GM18870 (cell line): Measurements from ENCODE around the gene UQCRQ.

Source experiments
- ATAC-seq: cut with Tn5 transposase; IDR thresholded peaks from one replicate; pipeline ENCODE4 v1.9.1; 2021; ENCODE audit warnings: moderate library complexity; ENCODE audit not compliant: unreplicated experiment

The UQCRQ gene

GRCh38 chr5:132901730-132902129 is 35.3 kb downstream of the UQCRQ start:
- no peak for ATAC-seq

DNA sequence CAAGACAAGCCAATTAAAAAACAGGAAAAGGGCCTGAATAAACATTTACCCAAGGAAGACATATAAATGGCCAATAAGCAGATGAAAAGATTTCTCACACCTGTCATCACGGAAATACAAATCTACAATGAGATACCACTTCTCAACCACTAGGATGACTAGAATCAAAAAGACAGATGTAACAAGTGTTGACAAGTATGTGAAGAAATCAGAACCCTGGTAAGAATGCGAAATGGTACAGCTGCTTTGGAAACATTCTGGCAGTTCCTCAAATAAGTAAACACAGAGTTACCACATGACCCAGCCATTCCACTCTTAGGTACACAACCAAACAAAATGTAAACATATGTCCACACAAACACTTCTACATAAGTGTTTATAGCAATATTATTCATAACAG is 39.5 kb downstream of the UQCRQ start:
- no peak for ATAC-seq

GRCh38 chr5:132907161-132907560 is 40.7 kb downstream of the UQCRQ start:
- ATAC-seq: no peak

DNA sequence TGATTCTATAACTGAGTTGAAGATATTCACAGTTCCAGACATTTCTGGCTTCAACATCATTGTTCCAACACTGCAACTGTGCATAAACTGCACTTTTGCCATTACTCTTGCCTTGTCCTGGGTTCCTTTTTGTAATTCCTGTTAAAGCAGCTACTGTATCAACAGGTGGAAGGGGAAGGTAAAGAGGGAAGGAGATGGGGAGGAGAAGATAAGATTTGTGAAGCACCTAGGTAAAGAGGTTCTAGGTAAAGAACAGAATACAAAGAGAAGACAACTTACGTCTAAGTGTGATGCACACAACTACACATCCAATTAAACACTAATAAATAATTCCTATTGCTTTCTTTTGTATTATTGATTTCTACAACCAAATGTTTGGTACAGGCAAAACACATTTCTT is 43.3 kb downstream of the UQCRQ start:
- ATAC-seq: no peak

GRCh38 chr5:132915681-132916080 is 49.2 kb downstream of the UQCRQ start:
- no peak for ATAC-seq

DNA sequence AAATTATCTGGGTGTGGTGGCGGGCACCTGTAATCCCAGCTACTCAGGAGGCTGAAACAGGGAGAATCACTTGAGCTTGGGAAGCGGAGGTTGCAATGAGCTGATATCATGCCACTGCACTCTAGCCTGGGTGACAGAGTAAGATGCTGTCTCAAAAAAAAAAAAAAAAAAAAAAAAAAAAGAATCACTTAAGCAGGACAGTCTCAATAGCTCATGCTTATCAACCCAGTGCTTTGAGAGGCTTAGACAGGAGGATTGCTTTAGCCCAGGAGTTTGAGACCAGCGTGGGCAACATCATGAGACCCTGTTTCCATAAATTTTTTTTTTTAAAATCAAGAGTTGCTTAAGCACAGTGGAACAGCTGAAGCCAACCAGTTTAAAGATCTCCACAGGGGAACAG is 49.6 kb downstream of the UQCRQ start:
- ATAC-seq: no peak
